ENCODE results near the gene SETD6. TPM values are rescaled to one million over a fixed set of nuclear protein-coding genes. Genes with fewer than 3 reads are reported as not detected.

The SETD6 gene
- total and polyA plus RNA-seq, 2 of the 8 experiments (the other 6 are each of a cell fraction or from before 2014, with no cell fraction given): 25.3 to 40.5 TPM

GRCh38 chr16:58467905-58468304 is 47.4 kb upstream of the SETD6 start (continued):
- TF ChIP-seq KDM1A (IDR thresholded peaks at IDR 0.05; ENCODE audit: borderline replicate concordance, low read length): no peak
- no peak for TF ChIP-seq RFX5 (IDR thresholded peaks at IDR 0.05; ENCODE audit: borderline replicate concordance, low read depth, low read length)
- no peak for TF ChIP-seq KDM4A (IDR thresholded peaks at IDR 0.05; ENCODE audit: low read depth, low read length, severe bottlenecking)
- TF ChIP-seq, protein P1, sequence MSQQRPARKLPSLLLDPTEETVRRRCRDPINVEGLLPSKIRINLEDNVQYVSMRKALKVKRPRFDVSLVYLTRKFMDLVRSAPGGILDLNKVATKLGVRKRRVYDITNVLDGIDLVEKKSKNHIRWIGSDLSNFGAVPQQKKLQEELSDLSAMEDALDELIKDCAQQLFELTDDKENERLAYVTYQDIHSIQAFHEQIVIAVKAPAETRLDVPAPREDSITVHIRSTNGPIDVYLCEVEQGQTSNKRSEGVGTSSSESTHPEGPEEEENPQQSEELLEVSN (IDR thresholded peaks at IDR 0.05): no peak
- TF ChIP-seq RNF2 (IDR thresholded peaks at IDR 0.05; ENCODE audit: borderline replicate concordance, low read depth, low read length, missing control alignments, poor library complexity, severe bottlenecking): no peak
- TF ChIP-seq RAD21 (IDR thresholded peaks at IDR 0.05 in 1 of 2, conservative IDR thresholded peaks at IDR 0.05 in 1 of 2; ENCODE audit: low read depth in 2 of 2, low read length in 2 of 2): no peak
- TF ChIP-seq, protein P2, sequence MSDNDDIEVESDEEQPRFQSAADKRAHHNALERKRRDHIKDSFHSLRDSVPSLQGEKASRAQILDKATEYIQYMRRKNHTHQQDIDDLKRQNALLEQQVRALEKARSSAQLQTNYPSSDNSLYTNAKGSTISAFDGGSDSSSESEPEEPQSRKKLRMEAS (IDR thresholded peaks at IDR 0.05): no peak
- TF ChIP-seq, protein P3, sequence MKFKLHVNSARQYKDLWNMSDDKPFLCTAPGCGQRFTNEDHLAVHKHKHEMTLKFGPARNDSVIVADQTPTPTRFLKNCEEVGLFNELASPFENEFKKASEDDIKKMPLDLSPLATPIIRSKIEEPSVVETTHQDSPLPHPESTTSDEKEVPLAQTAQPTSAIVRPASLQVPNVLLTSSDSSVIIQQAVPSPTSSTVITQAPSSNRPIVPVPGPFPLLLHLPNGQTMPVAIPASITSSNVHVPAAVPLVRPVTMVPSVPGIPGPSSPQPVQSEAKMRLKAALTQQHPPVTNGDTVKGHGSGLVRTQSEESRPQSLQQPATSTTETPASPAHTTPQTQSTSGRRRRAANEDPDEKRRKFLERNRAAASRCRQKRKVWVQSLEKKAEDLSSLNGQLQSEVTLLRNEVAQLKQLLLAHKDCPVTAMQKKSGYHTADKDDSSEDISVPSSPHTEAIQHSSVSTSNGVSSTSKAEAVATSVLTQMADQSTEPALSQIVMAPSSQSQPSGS (IDR thresholded peaks at IDR 0.05; ENCODE audit: low read length): no peak
- TF ChIP-seq TAF7 (optimal IDR thresholded peaks at IDR 0.05; ENCODE audit: borderline replicate concordance, low read depth, low read length): no peak
